Calu3 (cell line): ENCODE results near the gene SENP2. TPM values are rescaled to one million over a fixed set of nuclear protein-coding genes. Genes with fewer than 3 reads are reported as not detected.

Source experiments
- BruUV-seq: library from RNA; stranded (reverse); fragments of 400-500 nt; replicated peaks from 2 replicates; lab custom pipeline; 2021; lab: Mats Ljungman, UMichigan
- CTCF ChIA-PET: fragments of 300-600 bp; sonication (Branson Sonifier 250); formaldehyde crosslinking; loops from one replicate; lab custom pipeline; 2022; ENCODE audit warnings: antibody characterized with exemption; lab: Charles Lee
- DNase-seq: peaks from one replicate; pipeline ENCODE4 v3.0.0; 2022
- H3K27ac Mint-ChIP-seq: one replicate; pipeline ENCODE4 v1.8.0; 2022; ENCODE audit warnings: mixed read lengths; ENCODE audit not compliant: unreplicated experiment
- H3K27me3 Mint-ChIP-seq: one replicate; pipeline ENCODE4 v1.8.0; 2022; ENCODE audit warnings: mixed read lengths; ENCODE audit not compliant: unreplicated experiment
- H3K36me3 Mint-ChIP-seq: one replicate; pipeline ENCODE4 v1.8.0; 2022; ENCODE audit warnings: mild to moderate bottlenecking, moderate library complexity, mixed read lengths; ENCODE audit not compliant: insufficient read depth, unreplicated experiment
- H3K4me1 Mint-ChIP-seq: one replicate; pipeline ENCODE4 v1.8.0; 2022; ENCODE audit warnings: mild to moderate bottlenecking, low read depth, mixed read lengths; ENCODE audit not compliant: unreplicated experiment
- H3K4me3 Mint-ChIP-seq: one replicate; pipeline ENCODE4 v1.8.0; 2022; ENCODE audit warnings: mild to moderate bottlenecking, low read depth, moderate library complexity, mixed read lengths; ENCODE audit not compliant: unreplicated experiment
- H3K9me3 Mint-ChIP-seq: one replicate; pipeline ENCODE4 v1.8.0; 2022; ENCODE audit warnings: low read depth, mixed read lengths; ENCODE audit not compliant: unreplicated experiment
- CTCF ChIP-seq: fragments of 200-600 bp; IDR thresholded peaks from one replicate; pipeline ENCODE4 v1.8.0; 2022; ENCODE audit warnings: antibody characterized with exemption; ENCODE audit not compliant: unreplicated experiment
- intact Hi-C: fragments of 100-400 bp; cut with micrococcal nuclease; formaldehyde crosslinking; loops from one replicate; pipeline ENCODE4 v1.10.0; 2022; ENCODE audit not compliant: unreplicated experiment
- total RNA-seq: library from RNA; stranded (reverse); gene quantifications from 2 replicates; pipeline ENCODE4 v1.2.3, GENCODE V29; 2022

SENP2 gene
- total RNA-seq, 1 experiment from 2014 or later: 87.1 TPM

- Mint-ChIP-seq H3K27me3 (no peaks in the 10 kb centered on the region), H3K36me3 (peaks cover 58% of the 10 kb centered on the region), H3K4me1 (no peaks in the 10 kb centered on the region), H3K9me3 (no peaks in the 10 kb centered on the region), H3K4me3 (no peak overlapping the region), H3K27ac (no peak overlapping the region)
- BruUV-seq: no TSS peak
- CTCF ChIA-PET: interaction anchor here (0.6 kb wide), 1 partner anchor 36 kb away, joined by 3 read pairs; no protein-coding TSS in a partner anchor
- no peak for DNase-seq
- TF ChIP-seq CTCF: no peak
- intact Hi-C loops: no loop called here
These were observed 38.0 kb downstream of the SENP2 start for GRCh38 chr3:185623939-185624665.

DNA sequence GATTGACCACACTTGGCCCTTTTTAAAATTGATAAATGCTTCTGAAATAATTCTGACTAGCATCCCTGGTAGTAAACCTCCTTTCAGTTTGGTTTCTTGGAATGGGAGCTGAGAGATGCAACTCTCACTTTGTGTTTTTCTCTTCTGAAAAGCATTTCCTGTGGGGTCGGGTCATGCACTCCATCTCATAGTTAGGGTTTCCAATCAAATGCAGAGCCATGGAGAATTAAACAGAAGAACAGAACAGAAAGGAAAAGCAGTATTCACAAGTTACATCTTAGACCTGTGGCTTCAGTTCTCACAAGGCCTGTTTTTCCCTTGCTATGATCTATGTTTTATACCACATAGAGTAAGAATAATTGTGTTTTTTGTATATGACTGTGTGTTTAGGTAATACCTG lies 39.7 kb downstream of the SENP2 start:
- no peak for TF ChIP-seq CTCF
- H3K4me3 Mint-ChIP-seq: no peak overlapping the region
- CTCF ChIA-PET: no interaction called here
- DNase-seq: no peak
- intact Hi-C loops: no loop called here
- no TSS peak for BruUV-seq
- peaks cover 69% of the 10 kb centered on the region for H3K36me3 Mint-ChIP-seq
- H3K9me3 Mint-ChIP-seq: no peaks in the 10 kb centered on the region
- H3K4me1 Mint-ChIP-seq: no peaks in the 10 kb centered on the region
- no peak overlapping the region for H3K27ac Mint-ChIP-seq
- no peaks in the 10 kb centered on the region for H3K27me3 Mint-ChIP-seq

DNA sequence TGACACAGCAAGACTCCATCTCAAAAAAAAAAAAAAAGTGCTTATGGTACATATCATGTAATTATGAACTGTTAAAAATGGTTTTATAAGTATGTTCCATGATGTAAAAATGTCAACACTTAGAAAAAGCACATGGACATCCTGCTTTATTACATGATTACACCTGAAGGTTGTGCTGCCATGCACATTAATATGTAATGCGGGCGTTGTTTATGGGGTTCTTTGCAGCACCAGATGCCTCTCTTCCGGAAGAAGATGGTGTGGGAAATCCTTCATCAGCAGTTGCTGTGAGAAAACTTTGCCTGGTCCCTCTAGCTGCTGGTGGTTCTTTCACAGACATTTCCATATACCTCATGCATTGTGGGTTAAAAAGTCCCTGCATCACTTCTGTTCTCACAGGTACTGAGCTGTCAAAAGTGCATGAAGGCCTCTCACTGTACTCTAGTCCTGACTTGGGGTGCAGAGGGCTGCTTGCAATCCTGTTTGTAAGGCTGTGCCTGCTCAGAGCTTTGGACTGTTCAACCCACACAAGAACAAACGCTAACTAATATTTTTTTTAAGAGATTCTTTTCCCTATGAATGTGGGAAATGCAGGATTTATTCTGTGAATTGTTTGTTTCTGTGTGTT lies 43.6 kb downstream of the SENP2 start:
- TF ChIP-seq CTCF: no peak
- peaks cover 79% of the 10 kb centered on the region for H3K36me3 Mint-ChIP-seq
- no peak for DNase-seq
- H3K4me1 Mint-ChIP-seq: no peaks in the 10 kb centered on the region
- peak overlapping the region; percentile 16 for H3K27ac Mint-ChIP-seq
- no peaks in the 10 kb centered on the region for H3K9me3 Mint-ChIP-seq
- no TSS peak for BruUV-seq
- H3K27me3 Mint-ChIP-seq: no peaks in the 10 kb centered on the region
- no peak overlapping the region for H3K4me3 Mint-ChIP-seq
- CTCF ChIA-PET: no interaction called here
- intact Hi-C loops: no loop called here

DNA sequence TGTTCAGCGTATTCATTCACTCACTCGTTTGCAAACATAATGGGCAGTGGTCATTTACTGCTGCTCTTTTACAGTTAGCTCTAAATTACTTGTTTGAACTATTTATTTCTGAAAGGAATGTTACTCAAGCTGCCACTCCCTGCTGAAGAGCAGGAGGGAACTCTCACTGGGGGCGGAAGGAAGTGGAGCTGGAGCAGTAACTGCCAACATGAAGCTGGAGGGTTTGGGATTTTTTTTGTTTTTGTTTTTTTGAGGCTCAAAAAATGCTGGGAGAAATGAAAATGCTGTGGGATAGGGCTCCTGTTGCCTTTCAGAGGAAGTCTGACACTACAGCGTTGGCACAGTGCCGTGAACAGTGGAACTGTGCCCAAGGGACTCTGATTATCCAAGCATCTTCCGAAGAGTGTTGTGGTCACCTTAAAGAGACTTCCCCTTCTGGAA lies 44.1 kb downstream of the SENP2 start:
- TF ChIP-seq CTCF: no peak
- no peaks in the 10 kb centered on the region for H3K4me1 Mint-ChIP-seq
- no peaks in the 10 kb centered on the region for H3K27me3 Mint-ChIP-seq
- H3K9me3 Mint-ChIP-seq: no peaks in the 10 kb centered on the region
- no peak overlapping the region for H3K4me3 Mint-ChIP-seq
- no TSS peak for BruUV-seq
- CTCF ChIA-PET: no interaction called here
- no peak for DNase-seq
- peaks cover 73% of the 10 kb centered on the region for H3K36me3 Mint-ChIP-seq
- H3K27ac Mint-ChIP-seq: peak overlapping the region; percentile 16
- intact Hi-C loops: no loop called here
